Fibroblast of lung (primary cell): Measurements from ENCODE around the gene ZNF565. TPM values are rescaled to one million over a fixed set of nuclear protein-coding genes. Genes with fewer than 3 reads are reported as not detected.

ENCODE experiments used
- polyA plus RNA-seq, 2 donors: library from polyadenylated mRNA; depleted of rRNA in 1 of 2; stranded (reverse) in 1 of 2; unstranded in 1 of 2; fragments of >200 nt; gene quantifications; 2 replicates each; pipeline ENCODE4 v1.2.1, GENCODE V29; 2011 to 2012; ENCODE audit warnings: missing spikeins in 1 of 2
- total RNA-seq: library from RNA; depleted of rRNA; stranded (reverse); fragments of >200 nt; gene quantifications from 2 replicates; pipeline ENCODE4 v1.2.1, GENCODE V29; 2014

Gene ZNF565
- total and polyA plus RNA-seq, 2 donors (not counting 1 experiment from before 2014, with no cell fraction given) = 4.3 to 6.3 TPM

Other genes with a start within 250 kb of the ZNF565 start
- 7.8 and 11.8 TPM in 2 replicates for gene SDHAF1, start 219.5 kb downstream of the ZNF565 start, total RNA-seq
- 5.6 and 6.4 TPM in 2 replicates for gene SDHAF1, start 219.5 kb downstream of the ZNF565 start, polyA plus RNA-seq
- gene SYNE4, start 205.9 kb downstream of the ZNF565 start, total RNA-seq = under 0.01 and 0.17 TPM in 2 replicates
- gene SYNE4, start 205.9 kb downstream of the ZNF565 start, polyA plus RNA-seq = 0.07 and 0.12 TPM in 2 replicates
- gene ALKBH6, start 200.5 kb downstream of the ZNF565 start, total RNA-seq = 12.8 and 20.1 TPM in 2 replicates
- gene ALKBH6, start 200.5 kb downstream of the ZNF565 start, polyA plus RNA-seq = 19.5 and 21.0 TPM in 2 replicates
- 8.2 and 19.8 TPM in 2 replicates for gene CLIP3, start 181.8 kb downstream of the ZNF565 start, total RNA-seq
- 14.7 and 15.0 TPM in 2 replicates for gene CLIP3, start 181.8 kb downstream of the ZNF565 start, polyA plus RNA-seq
- gene THAP8, start 160.4 kb downstream of the ZNF565 start, total RNA-seq = 3.6 and 5.1 TPM in 2 replicates
- 3.8 and 4.6 TPM in 2 replicates for gene THAP8, start 160.4 kb downstream of the ZNF565 start, polyA plus RNA-seq
- 0.26 and 2.8 TPM in 2 replicates for gene WDR62, start 159.8 kb downstream of the ZNF565 start, total RNA-seq
- 1.1 and 6.3 TPM in 2 replicates for gene WDR62, start 159.8 kb downstream of the ZNF565 start, polyA plus RNA-seq
- not detected in 2 replicates for gene OVOL3, start 103.5 kb downstream of the ZNF565 start, total RNA-seq
- not detected in 2 replicates for gene OVOL3, start 103.5 kb downstream of the ZNF565 start, polyA plus RNA-seq
- 96.8 and 97.6 TPM in 2 replicates for gene POLR2I, start 99.8 kb downstream of the ZNF565 start, total RNA-seq
- gene POLR2I, start 99.8 kb downstream of the ZNF565 start, polyA plus RNA-seq = 36.1 and 58.4 TPM in 2 replicates
- 173 and 249 TPM in 2 replicates for gene TBCB, start 99.2 kb downstream of the ZNF565 start, total RNA-seq
- gene TBCB, start 99.2 kb downstream of the ZNF565 start, polyA plus RNA-seq = 194 and 217 TPM in 2 replicates
- gene CAPNS1, start 74.6 kb downstream of the ZNF565 start, total RNA-seq = 263 and 466 TPM in 2 replicates
- 1,189 and 1,351 TPM in 2 replicates for gene CAPNS1, start 74.6 kb downstream of the ZNF565 start, polyA plus RNA-seq
- 30.0 and 77.9 TPM in 2 replicates for gene COX7A1, start 62.2 kb downstream of the ZNF565 start, total RNA-seq
- 17.8 and 42.5 TPM in 2 replicates for gene COX7A1, start 62.2 kb downstream of the ZNF565 start, polyA plus RNA-seq
- gene ZNF146, start 441 bp upstream of the ZNF565 start, total RNA-seq = 74.5 and 87.5 TPM in 2 replicates
- gene ZNF146, start 441 bp upstream of the ZNF565 start, polyA plus RNA-seq = 84.8 and 92.5 TPM in 2 replicates
- gene ZFP14, start 164.5 kb upstream of the ZNF565 start, total RNA-seq = 6.4 and 8.1 TPM in 2 replicates
- 0.88 and 1.2 TPM in 2 replicates for gene ZFP14, start 164.5 kb upstream of the ZNF565 start, polyA plus RNA-seq
- 8.5 and 9.2 TPM in 2 replicates for gene ZFP82, start 204.0 kb upstream of the ZNF565 start, total RNA-seq
- gene ZFP82, start 204.0 kb upstream of the ZNF565 start, polyA plus RNA-seq = 4.5 and 5.6 TPM in 2 replicates